ENCODE data around the gene PHRF1.
A peak's percentile ranks its signal among the peaks of the same experiment; 100 is the strongest.

The PHRF1 gene

GRCh38 chr11:597166-597725 lies 21.0 kb downstream of the PHRF1 start:
- no peak overlapping the region for H3K4me3 ChIP-seq (replicated peaks in 1 of 2; ENCODE audit: low read depth in 2 of 2, low read length in 2 of 2)
- peak; percentile 5 for TF ChIP-seq CTCF (IDR thresholded peaks at IDR 0.05; ENCODE audit: low read depth, low read length)
- DNase-seq (ENCODE audit: low read depth in 2 of 2): no peak

GRCh38 chr11:598005-598680 lies 21.9 kb downstream of the PHRF1 start:
- no peak for DNase-seq (ENCODE audit: low read depth in 2 of 2)
- no peak for TF ChIP-seq CTCF (IDR thresholded peaks at IDR 0.05; ENCODE audit: low read depth, low read length)
- H3K4me3 ChIP-seq (replicated peaks in 1 of 2; ENCODE audit: low read depth in 2 of 2, low read length in 2 of 2): no peak overlapping the region

- DNase-seq (ENCODE audit: low read depth in 2 of 2): no peak
- no peak for TF ChIP-seq CTCF (IDR thresholded peaks at IDR 0.05; ENCODE audit: low read depth, low read length)
- H3K4me3 ChIP-seq (replicated peaks in 1 of 2; ENCODE audit: low read depth in 2 of 2, low read length in 2 of 2): no peak overlapping the region
These were observed 25.4 kb downstream of the PHRF1 start for GRCh38 chr11:601573-602245.

- TF ChIP-seq CTCF (IDR thresholded peaks at IDR 0.05; ENCODE audit: low read depth, low read length): no peak
- no peak overlapping the region for H3K4me3 ChIP-seq (replicated peaks in 1 of 2; ENCODE audit: low read depth in 2 of 2, low read length in 2 of 2)
These were observed 26.9 kb downstream of the PHRF1 start for GRCh38 chr11:603154-603553.

GRCh38 chr11:605286-606129 lies 29.2 kb downstream of the PHRF1 start:
- no peak overlapping the region for H3K4me3 ChIP-seq (replicated peaks in 1 of 2; ENCODE audit: low read depth in 2 of 2, low read length in 2 of 2)
- DNase-seq (ENCODE audit: low read depth in 2 of 2): no peak
- no peak for TF ChIP-seq CTCF (IDR thresholded peaks at IDR 0.05; ENCODE audit: low read depth, low read length)

More at GRCh38 chr11:603154-603553, 26.9 kb downstream of the PHRF1 start:
- no peak for DNase-seq (ENCODE audit: low read depth in 2 of 2)

DNA sequence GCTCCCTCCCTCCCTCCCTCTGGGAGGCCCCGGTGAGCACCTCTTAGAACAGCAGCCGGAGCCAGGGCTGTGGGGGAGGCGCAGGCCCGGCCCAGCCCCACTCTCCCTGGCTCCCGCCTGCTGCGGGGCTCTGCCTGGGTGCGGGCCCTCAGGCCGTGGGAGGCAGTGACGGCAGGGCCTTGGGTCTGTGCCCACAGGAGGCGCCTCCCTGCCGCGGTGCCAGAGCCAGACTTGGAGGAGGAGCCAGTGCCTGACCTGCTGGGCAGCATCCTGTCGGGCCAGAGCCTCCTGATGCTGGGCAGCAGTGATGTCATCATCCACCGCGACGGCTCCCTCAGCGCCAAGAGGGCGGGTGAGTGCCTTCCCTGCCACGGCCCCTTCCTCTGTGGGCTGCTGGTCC lies 30.0 kb downstream of the PHRF1 start:
- TF ChIP-seq CTCF (IDR thresholded peaks at IDR 0.05; ENCODE audit: low read depth, low read length): no peak
- no peak overlapping the region for H3K4me3 ChIP-seq (replicated peaks in 1 of 2; ENCODE audit: low read depth in 2 of 2, low read length in 2 of 2)
- peak; percentile 51 to 84 for DNase-seq (ENCODE audit: low read depth in 2 of 2)

All from cardiac fibroblast (primary cell).